Colonic mucosa (tissue), 4 donors: Measurements from ENCODE around the gene ITPR3. TPM values are rescaled to one million over a fixed set of nuclear protein-coding genes. Genes with fewer than 3 reads are reported as not detected.

ENCODE experiments used
- DNase-seq: peaks from one replicate; pipeline ENCODE4 v3.0.0-alpha.2; 2020
- H3K27ac ChIP-seq: fragments of 200-600 bp; one replicate; pipeline ENCODE4 v1.8.0; 2021
- H3K27me3 ChIP-seq: fragments of 200-600 bp; one replicate; pipeline ENCODE4 v1.8.0; 2021
- H3K36me3 ChIP-seq: fragments of 200-600 bp; one replicate; pipeline ENCODE4 v1.8.0; 2021
- H3K4me1 ChIP-seq: fragments of 200-600 bp; one replicate; pipeline ENCODE4 v1.8.0; 2021; ENCODE audit warnings: mild to moderate bottlenecking
- H3K4me3 ChIP-seq: fragments of 200-600 bp; one replicate; pipeline ENCODE4 v1.8.0; 2021
- H3K9ac ChIP-seq, 2 donors: one replicate each; pipeline ENCODE4 v1.7.0; 2013; ENCODE audit warnings: control low read depth in 2 of 2, low read depth in 2 of 2, low read length in 2 of 2
- H3K9me3 ChIP-seq: fragments of 200-600 bp; one replicate; pipeline ENCODE4 v1.8.0; 2021
- intact Hi-C: fragments of 100-400 bp; cut with DNase I; formaldehyde crosslinking; loops from one replicate; pipeline ENCODE4 v1.14.1; 2022
- total RNA-seq, 2 donors: library from RNA; stranded (reverse); fragmentation: NEBNext Ultra II Directional in 1 of 2; extraction: Animal tissue kit (Norgen Biotek cat#: 25700) in 1 of 2; gene quantifications; one replicate each; pipeline ENCODE4 v1.2.1, GENCODE V29; 2021
- TF ChIP-seq, protein P1 (sequence below): fragments of 200-600 bp; IDR thresholded peaks from one replicate; pipeline ENCODE4 v1.8.0; 2022; ENCODE audit warnings: antibody characterized with exemption, mild to moderate bottlenecking
- donor health status: healthy.
- donor health status: DM: no; HTN: no; CAD: no.
- donor health status: DM: no; HTN: no; CAD: no.

Gene ITPR3
- total RNA-seq, 2 donors from 2014 or later = 86.2 to 119 TPM

GRCh38 chr6:33692078-33692759, 71.1 kb downstream of the ITPR3 start:
- TF ChIP-seq, protein P1, sequence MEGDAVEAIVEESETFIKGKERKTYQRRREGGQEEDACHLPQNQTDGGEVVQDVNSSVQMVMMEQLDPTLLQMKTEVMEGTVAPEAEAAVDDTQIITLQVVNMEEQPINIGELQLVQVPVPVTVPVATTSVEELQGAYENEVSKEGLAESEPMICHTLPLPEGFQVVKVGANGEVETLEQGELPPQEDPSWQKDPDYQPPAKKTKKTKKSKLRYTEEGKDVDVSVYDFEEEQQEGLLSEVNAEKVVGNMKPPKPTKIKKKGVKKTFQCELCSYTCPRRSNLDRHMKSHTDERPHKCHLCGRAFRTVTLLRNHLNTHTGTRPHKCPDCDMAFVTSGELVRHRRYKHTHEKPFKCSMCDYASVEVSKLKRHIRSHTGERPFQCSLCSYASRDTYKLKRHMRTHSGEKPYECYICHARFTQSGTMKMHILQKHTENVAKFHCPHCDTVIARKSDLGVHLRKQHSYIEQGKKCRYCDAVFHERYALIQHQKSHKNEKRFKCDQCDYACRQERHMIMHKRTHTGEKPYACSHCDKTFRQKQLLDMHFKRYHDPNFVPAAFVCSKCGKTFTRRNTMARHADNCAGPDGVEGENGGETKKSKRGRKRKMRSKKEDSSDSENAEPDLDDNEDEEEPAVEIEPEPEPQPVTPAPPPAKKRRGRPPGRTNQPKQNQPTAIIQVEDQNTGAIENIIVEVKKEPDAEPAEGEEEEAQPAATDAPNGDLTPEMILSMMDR = no peak
- no peaks in the 10 kb centered on the region for H3K9me3 ChIP-seq
- H3K9ac ChIP-seq = peak overlapping the region in 1 of 2 donors; percentile 24
- H3K27ac ChIP-seq = no peak overlapping the region
- no peak overlapping the region for H3K4me3 ChIP-seq
- DNase-seq = no peak
- no peaks in the 10 kb centered on the region for H3K4me1 ChIP-seq
- peaks cover 20% of the 10 kb centered on the region for H3K36me3 ChIP-seq
- H3K27me3 ChIP-seq = no peaks in the 10 kb centered on the region
- intact Hi-C loops = no loop called here

DNA sequence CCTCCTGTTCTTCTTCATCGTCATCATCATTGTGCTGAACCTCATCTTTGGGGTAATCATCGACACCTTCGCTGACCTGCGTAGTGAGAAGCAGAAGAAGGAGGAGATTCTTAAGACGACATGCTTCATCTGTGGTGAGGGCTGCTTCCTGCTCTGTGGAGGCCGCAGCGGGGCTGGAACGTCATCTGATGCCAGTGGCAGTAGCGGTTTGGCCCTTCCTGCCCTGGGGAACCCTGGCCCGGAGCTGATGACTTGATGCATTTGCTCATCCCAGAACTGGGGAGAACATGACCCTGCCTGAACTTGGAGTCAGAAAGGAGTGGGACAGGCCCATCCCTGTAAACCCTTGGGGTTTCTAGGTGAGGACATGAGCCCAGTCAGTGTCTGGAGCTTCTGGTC, 71.6 kb downstream of the ITPR3 start:
- intact Hi-C loops = no loop called here
- Histone ChIP-seq H3K27ac (no peak overlapping the region), H3K4me3 (no peak overlapping the region), H3K9me3 (no peaks in the 10 kb centered on the region), H3K36me3 (peaks cover 20% of the 10 kb centered on the region), H3K27me3 (no peaks in the 10 kb centered on the region), H3K9ac (peak overlapping the region in 1 of 2 donors; percentile 24), H3K4me1 (no peaks in the 10 kb centered on the region)
- TF ChIP-seq, protein P1 = no peak
- DNase-seq = peak; percentile 35

GRCh38 chr6:33693186-33694105, 72.3 kb downstream of the ITPR3 start:
- TF ChIP-seq, protein P1 = no peak
- no peak for DNase-seq
- no peak overlapping the region for H3K27ac ChIP-seq
- peaks cover 20% of the 10 kb centered on the region for H3K36me3 ChIP-seq
- no peaks in the 10 kb centered on the region for H3K9me3 ChIP-seq
- no peaks in the 10 kb centered on the region for H3K4me1 ChIP-seq
- H3K4me3 ChIP-seq = no peak overlapping the region
- H3K9ac ChIP-seq = no peak overlapping the region
- intact Hi-C loops = no loop called here
- no peaks in the 10 kb centered on the region for H3K27me3 ChIP-seq

- Histone ChIP-seq H3K27ac (no peak overlapping the region), H3K4me1 (no peaks in the 10 kb centered on the region), H3K27me3 (no peaks in the 10 kb centered on the region), H3K9me3 (no peaks in the 10 kb centered on the region), H3K9ac (no peak overlapping the region), H3K36me3 (peaks cover 16% of the 10 kb centered on the region), H3K4me3 (no peak overlapping the region)
- DNase-seq = no peak
- intact Hi-C loops = no loop called here
- TF ChIP-seq, protein P1 = no peak
These were observed 73.3 kb downstream of the ITPR3 start for GRCh38 chr6:33694401-33694931.

- no peaks in the 10 kb centered on the region for H3K27me3 ChIP-seq
- no peaks in the 10 kb centered on the region for H3K9me3 ChIP-seq
- no peaks in the 10 kb centered on the region for H3K4me1 ChIP-seq
- intact Hi-C loops = no loop called here
- H3K4me3 ChIP-seq = no peak overlapping the region
- no peak for DNase-seq
- TF ChIP-seq, protein P1 = no peak
- H3K36me3 ChIP-seq = peaks cover 13% of the 10 kb centered on the region
- H3K27ac ChIP-seq = no peak overlapping the region
- H3K9ac ChIP-seq = no peak overlapping the region
These were observed 73.9 kb downstream of the ITPR3 start for GRCh38 chr6:33694977-33695376.
